ENCODE results near the gene EXOC1L. TPM values are rescaled to one million over a fixed set of nuclear protein-coding genes. Genes with fewer than 3 reads are reported as not detected.

Gene EXOC1L
- total RNA-seq, 4 donors from 2014 or later: not detected

DNA sequence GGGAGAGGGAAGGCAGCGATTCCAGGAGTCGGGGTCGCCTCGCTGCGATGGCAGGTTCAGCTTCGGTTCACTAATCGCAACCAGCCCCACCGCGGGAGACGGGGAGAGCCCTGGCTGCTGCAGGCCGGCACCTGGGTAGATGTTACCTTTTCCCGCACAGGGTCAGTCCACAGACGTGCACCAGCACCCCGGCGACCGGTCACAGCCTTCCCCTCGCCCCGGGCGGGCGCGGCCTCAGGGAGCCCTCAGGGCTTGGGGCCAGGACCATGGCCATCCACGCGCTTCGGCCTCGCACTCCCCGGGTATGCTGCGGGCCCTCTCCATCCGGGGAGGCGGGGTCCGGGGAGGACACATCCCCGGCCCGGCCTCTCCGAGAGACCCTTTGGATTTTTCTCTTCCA lies 26.1 kb upstream of the EXOC1L start:
- TF ChIP-seq, protein P1, sequence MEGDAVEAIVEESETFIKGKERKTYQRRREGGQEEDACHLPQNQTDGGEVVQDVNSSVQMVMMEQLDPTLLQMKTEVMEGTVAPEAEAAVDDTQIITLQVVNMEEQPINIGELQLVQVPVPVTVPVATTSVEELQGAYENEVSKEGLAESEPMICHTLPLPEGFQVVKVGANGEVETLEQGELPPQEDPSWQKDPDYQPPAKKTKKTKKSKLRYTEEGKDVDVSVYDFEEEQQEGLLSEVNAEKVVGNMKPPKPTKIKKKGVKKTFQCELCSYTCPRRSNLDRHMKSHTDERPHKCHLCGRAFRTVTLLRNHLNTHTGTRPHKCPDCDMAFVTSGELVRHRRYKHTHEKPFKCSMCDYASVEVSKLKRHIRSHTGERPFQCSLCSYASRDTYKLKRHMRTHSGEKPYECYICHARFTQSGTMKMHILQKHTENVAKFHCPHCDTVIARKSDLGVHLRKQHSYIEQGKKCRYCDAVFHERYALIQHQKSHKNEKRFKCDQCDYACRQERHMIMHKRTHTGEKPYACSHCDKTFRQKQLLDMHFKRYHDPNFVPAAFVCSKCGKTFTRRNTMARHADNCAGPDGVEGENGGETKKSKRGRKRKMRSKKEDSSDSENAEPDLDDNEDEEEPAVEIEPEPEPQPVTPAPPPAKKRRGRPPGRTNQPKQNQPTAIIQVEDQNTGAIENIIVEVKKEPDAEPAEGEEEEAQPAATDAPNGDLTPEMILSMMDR (IDR thresholded peaks at IDR 0.05; ENCODE audit: low read depth): no peak

DNA sequence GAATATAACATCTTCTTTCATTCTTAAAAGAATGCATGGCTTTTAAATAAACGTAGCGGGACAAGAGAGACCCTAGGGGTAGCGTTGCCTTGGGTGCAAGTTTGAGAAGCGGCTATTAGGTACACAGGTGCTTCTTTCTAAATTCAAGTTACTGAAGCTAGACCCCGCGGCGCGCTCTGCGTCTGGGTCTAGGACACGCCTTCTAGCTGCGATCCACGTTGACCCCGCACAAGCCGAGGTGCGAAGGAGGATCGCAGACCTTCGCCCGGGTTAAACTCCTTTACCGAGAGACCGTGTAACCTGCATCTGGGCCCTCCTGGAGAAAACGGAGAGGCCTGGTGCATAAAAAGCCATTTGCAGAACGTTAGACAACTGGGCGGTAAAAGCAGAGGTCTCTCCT lies 25.5 kb upstream of the EXOC1L start:
- TF ChIP-seq, protein P1 (IDR thresholded peaks at IDR 0.05; ENCODE audit: low read depth): no peak

DNA sequence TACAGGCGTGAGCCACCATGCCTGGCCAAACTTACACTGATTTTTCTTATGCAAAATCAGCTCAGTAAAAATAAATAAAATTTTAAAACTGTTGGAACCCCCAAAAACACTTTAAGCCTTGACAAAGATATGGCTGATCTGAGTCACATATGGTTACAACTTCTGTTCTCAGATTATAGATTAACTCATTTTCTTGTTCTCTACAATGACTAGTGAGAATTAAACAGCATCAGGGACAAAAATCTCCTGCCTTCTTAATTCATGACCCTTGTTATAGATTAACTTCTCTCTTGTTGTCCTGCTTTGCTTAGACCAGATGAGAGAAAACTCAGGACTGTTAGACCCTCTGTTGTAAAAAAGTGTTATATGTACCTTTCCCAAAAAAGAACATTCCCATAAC lies 24.2 kb upstream of the EXOC1L start:
- TF ChIP-seq, protein P1 (IDR thresholded peaks at IDR 0.05; ENCODE audit: low read depth): no peak

DNA sequence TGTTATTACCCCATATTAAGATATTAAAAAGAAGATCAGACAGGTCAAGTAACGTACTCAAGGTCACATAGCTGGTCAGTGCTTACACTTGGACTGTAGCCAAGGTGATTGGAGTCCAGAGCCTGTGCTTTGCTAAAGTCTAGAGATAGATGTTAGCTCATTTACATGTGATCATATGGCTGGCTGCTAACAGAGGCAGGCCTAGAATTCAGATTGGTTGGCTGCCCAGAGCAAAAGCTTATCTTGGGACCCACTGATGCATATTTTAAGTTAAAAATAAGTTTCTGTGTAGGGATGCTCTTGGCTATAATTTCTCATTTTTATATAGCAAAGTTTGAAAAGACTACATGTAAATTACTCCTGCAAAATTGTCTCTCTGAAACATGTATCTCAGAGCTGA lies 18.1 kb upstream of the EXOC1L start:
- TF ChIP-seq, protein P1 (IDR thresholded peaks at IDR 0.05; ENCODE audit: low read depth): no peak

DNA sequence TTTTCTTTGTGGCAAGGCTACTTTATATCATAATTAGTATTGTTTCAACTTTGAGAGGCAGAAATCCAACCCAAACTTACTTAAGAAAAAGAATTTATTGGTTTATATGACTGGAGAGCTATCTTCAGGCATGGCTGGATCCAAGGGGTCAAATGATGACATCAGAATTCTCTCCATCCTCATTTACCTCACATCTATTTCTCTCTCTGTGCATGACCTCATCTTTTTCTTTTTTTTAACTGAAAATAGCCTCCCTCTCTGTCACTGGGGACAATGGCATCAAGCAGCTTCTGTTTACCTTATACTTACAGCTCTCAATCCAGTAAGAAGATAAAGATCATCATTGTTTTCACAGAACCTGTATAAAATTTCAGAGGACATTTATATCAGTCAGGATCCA lies 12.0 kb upstream of the EXOC1L start:
- TF ChIP-seq, protein P1 (IDR thresholded peaks at IDR 0.05; ENCODE audit: low read depth): no peak

DNA sequence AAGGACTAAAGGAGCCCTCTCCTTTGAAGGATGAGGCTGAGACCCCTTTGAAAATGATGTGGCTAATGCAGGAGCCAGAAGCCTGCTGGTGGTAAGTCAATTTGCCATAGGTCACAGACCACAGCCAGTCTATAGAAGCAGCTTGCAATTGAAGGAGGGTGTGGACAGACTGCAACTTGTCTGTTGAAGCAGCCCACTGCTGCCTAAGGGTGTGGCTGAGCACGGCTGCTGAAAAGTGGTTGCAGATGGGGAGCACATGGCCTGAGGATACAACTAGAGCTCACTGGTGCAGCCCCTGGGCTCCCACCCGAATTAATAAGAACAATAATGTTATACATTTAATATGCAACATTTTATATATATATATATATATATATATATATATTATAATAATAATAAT lies 11.4 kb upstream of the EXOC1L start:
- TF ChIP-seq, protein P1 (IDR thresholded peaks at IDR 0.05; ENCODE audit: low read depth): no peak

DNA sequence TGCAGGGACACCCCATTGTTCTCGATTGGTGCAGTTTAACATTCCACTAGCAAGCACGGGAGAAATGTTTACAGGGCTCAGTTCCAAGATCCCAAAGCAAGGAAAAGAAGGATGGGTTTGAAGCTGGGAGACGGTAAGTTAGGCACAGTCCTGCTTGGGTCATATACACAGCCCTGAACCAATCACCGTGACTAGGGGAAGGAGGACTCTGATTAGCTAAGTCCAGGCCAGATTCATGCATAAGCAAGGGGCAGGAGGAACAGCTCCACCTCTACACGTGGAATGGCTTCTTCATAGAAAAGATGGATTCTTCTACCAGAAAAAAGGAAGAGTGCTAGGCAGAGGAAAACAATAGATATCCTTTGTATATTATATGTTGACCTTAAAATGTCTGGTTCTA lies 11.0 kb upstream of the EXOC1L start:
- TF ChIP-seq, protein P1 (IDR thresholded peaks at IDR 0.05; ENCODE audit: low read depth): no peak
